Measurements from ENCODE around the gene RBM39.
"Not testable (repeated sequence)": the region's sequence is repeated elsewhere in the genome, so short reads cannot be mapped to it uniquely, and the experiment has no call there.

The RBM39 gene

DNA sequence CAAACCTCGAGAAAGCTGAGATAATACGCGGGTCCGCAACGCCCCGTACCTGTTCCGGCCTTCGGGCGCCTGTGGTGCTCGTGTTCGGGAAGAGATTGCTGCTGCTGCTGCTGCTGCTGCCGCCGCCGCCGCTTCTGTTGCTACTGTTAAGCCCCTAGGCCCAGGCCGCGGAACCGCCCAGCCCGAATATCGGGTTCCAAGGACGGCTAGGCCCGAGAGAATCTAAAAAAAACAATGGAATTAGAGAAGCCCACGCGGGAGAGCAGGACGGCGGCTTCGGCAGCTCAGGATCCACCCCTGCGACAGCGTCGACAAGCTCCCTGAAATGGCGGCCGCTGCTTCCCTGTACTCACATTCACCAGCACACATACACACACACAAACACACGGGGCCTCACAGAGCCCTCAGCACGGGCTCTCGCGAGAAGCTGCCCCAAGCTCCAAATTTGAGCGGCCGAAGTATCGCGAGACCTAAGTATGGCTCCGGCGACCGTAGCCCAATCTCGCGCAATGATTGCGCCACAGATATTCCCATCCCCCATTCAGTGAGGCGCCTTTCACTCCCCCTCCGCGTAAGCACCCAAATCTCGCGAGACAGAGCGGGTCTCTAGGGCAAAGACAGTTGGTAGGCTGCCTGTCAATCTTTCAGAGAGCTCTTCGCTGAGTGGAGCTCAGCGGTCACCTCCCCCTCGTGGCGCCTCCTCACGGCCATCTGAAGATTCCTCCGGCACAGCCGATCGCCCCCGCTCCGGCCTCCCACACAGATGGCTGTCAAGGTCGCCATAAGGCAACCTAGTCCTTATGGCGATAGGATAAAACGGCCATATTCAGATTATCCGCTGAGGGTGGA, at the start of gene RBM39:
RBM39 (minus strand) TSS at position 369 of the 849 bp plus-strand sequence. CDS start 1,386 bp downstream, outside the sequence.
- peak; percentile 98 for DNase-seq (ENCODE audit: low read depth)

DNA sequence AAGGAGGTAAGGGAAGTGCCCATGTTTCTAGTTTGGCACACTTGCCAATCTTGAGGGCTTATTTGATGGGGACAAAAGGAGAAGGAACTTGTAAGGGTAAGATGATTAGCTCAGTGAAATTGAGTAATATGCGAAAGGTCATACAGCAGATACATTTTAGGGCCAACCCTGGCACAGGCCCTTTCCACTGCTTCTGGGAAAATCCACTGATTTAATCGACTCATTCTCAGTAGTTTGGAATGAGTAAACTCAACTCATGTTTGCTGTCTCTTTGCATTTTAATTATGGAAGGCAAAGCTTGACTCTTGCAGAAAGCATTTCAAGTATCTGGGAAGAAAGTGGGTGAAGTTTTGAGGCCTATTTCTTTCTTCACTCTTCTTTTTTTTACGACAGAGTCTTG, 49.8 kb upstream of the RBM39 start:
- no peak for DNase-seq (ENCODE audit: low read depth)

DNA sequence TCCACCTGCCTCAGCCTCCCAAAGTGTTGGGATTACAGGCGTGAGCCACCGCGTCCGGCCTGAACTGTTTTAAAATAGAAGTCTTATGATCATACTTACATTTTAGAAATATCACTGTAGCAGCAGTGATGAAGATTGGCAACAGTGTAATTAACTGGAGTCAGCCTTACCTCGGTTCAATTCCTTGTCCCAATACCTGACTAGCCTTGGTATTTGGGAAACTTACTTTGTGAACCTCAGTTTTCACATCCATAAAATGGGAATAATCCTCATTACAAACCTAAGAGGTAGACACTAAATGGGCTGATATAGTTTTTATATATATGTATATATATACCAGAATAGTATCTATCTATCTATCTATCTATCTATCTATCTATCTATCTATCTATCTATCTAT, 49.0 kb upstream of the RBM39 start:
- DNase-seq (ENCODE audit: low read depth) = no peak

- no peak for DNase-seq (ENCODE audit: low read depth)
These were observed 46.7 kb upstream of the RBM39 start for GRCh38 chr20:35788796-35789195.

DNA sequence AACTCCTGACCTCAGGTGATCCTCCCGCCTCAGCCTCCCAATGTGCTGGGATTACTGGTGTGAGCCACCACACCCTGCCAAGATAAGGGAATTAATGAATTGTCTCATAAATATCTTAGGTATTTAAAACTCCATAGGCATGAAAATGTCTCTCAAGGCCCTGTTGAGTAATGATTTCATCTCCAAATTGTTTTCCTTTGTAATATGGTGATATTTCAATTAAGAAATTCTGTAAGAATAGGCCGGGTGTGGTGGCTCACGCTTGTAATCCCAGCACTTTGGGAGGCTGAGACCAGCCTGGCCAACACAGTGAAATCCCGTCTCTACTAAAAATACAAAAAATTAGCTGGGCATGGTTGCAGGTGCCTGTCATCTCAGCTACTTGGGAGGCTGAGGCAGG, 43.5 kb upstream of the RBM39 start:
- not testable (repeated sequence) for DNase-seq (ENCODE audit: low read depth)

- DNase-seq (ENCODE audit: low read depth) = not testable (repeated sequence)
These were observed 41.8 kb upstream of the RBM39 start for GRCh38 chr20:35783811-35784210.

DNA sequence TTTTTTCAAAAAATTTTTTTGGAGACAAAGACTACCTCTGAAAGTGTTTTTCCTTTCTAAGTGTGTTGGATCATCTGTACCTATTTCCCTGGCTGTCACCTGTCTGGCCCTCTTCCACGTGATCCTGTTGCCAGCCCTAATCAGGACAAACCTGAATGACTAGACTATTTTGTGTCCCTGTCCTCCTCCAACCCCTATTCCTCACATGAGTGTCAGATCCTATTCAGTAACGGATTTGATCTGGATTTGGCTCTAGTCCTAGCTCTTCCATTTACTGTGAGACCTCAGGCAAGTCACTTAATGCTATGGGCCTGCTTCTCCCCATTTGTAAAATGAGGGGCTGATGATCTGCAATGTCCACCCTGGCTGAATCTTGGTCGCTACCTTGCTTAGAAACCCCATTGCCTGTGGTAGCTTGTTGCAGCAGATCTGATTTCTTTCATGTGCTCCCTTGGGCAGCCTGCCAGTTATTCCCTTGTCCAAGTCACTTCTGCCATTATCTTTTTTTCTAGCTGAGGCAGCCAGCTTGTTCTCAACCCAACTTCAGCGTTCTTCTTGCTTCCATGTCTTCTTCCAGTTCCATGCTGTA, 34.5 kb upstream of the RBM39 start:
- no peak for DNase-seq (ENCODE audit: low read depth)

- DNase-seq (ENCODE audit: low read depth) = no peak
These were observed 32.3 kb upstream of the RBM39 start for GRCh38 chr20:35774391-35774790.

DNA sequence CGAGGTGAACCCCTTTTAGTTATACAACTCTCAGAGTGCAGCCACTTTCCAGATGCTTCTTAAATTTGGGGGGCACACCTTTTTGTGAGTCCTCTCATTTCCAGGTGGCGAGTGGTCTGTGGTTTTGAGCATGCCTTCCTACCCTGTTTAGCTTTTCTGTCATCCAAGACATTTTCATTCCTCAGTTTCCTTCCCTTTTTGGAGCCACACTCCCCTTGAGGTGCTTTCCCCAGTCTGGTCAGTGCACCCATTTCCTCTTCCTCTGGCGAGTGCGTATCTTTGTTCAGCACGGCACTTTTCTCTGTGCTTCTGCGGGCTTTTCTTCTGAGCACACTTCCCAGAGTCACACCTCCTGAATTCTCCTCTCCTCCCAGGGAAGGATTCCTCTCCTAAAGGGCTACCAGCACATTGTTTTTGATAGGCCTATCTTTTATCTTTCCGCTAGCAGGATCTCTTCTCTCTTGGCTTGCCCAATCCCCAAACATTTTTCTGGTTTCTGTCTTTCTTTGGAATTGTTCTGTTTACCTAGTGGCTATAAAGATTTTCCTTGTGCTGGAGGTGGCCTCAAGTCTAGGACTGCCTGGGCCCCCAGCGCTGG, 31.2 kb upstream of the RBM39 start:
- DNase-seq (ENCODE audit: low read depth) = no peak

DNA sequence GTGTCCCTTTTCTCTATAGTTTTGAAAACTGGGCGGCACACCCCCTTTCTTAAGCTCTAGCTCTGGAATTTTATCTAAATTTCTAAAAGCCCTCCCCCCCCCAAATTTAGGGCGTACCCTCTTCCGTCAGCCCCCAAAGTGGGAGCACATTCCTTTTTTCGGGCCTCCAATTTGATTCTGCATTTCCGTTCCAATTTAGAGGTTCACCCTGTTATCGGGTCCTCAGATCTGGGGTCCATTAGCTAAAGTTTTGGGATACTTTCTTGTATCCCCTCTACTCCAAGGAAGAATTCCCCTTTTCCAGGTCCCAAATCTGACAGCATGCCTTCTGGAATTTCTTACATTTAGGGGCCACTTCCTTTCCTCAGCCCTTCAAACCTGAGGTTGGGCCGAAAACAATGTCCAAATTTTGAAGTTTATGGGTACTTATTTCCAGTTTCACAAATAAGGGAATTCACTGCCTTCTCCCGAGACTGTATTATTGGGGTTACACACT, 30.6 kb upstream of the RBM39 start:
- DNase-seq (ENCODE audit: low read depth) = no peak

DNA sequence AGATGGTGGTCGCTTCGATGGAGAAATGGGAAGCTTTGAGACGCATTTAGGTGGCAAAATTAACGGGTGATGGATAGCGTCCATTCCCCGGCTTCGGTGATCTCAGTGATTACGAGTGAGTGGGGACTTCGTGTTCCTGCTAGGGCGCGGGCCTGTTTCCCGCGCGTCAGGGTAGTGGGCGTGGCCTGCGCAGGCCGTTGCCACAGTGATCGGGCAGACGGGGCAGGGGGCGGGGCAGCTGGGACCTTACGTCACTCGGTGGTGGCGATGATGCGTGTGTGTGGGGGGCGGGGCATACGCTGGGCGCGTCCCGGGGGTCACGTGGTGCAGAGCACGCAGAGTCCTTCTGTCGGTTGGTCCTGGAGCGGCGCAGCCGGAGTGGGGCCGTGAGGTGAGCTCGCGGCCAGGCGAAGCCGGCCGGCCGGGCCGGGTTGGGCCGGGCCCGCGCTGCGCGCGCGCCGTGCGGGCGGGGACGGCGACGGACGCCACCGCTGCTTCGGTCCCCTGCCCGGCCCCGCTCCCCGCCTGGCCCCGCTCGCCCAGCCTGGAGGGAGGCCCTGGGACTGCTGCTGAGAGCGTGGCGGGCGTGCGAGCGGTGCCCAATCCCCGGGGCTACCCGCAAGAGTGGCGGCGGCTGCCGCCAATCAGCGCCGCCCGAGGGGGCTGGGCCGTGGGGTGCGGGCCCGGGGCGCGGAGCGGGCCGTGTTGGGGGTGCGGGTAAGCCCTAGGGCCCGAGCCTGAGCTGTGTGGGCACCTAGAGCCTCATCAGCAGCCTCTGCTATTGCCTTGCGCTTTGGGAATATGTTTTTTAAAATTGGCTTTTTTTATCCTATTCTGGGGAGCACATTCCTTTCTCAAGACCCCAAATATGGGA, 29.9 kb upstream of the RBM39 start, which contains the start of gene PHF20:
PHF20 (plus strand) TSS at position 327 of the 874 bp plus-strand sequence. CDS start 29,508 bp downstream, outside the sequence.
- DNase-seq (ENCODE audit: low read depth) = peak; percentile 100

GRCh38 chr20:35771367-35771688, 29.3 kb upstream of the RBM39 start:
- DNase-seq (ENCODE audit: low read depth) = no peak

GRCh38 chr20:35768731-35769664, 26.9 kb upstream of the RBM39 start:
- DNase-seq (ENCODE audit: low read depth) = no peak

DNA sequence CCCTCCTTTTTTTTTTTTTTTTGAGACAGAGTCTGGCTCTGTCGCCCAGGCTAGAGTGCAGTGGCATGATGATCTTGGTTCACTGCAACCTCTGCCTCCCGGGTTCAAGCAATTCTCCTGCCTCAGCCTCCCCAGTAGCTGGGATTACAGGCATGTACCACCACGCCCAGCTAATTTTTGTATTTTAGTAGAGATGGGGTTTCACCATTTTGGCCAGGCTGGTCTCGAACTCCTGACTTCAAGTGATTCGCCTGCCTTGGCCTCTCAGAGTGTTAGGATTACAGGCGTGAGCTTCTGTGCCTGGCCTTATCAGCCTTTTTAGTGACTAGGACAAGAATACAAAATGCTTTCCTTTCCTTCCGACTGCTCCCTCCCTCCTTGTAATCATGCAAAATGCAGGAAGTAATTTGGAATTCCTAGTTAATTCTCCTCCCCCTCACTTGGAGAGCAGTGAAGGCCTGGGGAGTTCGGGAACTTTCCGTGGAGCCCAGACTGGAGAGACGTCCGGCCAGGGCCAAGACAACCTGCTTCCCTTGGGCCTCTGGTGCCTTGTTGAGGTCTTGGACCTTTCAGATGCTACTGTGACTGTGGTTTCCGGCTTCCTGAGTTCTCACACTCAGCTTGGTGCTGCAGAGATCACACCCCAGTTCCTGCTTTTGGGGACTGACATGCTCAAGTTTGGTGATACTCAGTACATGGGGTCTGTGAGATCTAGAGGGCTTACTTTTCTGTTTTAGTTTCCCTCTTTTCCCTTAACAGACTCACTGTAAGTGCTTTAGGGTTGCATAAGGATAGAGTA, 25.8 kb upstream of the RBM39 start:
- peak; percentile 47 for DNase-seq (ENCODE audit: low read depth)

- DNase-seq (ENCODE audit: low read depth) = no peak
These were observed 24.8 kb upstream of the RBM39 start for GRCh38 chr20:35766843-35767242.

GRCh38 chr20:35764936-35765335, 22.9 kb upstream of the RBM39 start:
- not testable (repeated sequence) for DNase-seq (ENCODE audit: low read depth)

DNA sequence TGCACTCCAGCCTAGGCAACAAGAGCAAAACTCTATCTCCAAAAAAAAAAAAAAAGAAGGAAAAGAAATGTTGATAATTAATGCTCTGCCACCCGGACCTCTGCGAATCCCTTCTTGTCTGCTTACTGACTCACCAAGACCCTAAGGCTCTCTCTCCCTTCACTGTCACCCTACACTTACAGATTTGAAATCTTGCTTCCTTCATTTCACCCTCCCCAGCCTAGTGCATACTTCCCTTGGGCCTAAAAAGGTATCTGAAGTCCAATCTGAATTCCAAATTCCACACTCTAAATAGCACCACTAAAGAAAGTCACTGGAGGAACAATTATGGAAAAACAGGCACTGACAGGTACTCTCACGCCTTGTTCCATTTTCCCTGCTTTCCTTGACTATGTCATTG, 20.4 kb upstream of the RBM39 start:
- DNase-seq (ENCODE audit: low read depth) = no peak

GRCh38 chr20:35761548-35761947, 19.5 kb upstream of the RBM39 start:
- not testable (repeated sequence) for DNase-seq (ENCODE audit: low read depth)

DNA sequence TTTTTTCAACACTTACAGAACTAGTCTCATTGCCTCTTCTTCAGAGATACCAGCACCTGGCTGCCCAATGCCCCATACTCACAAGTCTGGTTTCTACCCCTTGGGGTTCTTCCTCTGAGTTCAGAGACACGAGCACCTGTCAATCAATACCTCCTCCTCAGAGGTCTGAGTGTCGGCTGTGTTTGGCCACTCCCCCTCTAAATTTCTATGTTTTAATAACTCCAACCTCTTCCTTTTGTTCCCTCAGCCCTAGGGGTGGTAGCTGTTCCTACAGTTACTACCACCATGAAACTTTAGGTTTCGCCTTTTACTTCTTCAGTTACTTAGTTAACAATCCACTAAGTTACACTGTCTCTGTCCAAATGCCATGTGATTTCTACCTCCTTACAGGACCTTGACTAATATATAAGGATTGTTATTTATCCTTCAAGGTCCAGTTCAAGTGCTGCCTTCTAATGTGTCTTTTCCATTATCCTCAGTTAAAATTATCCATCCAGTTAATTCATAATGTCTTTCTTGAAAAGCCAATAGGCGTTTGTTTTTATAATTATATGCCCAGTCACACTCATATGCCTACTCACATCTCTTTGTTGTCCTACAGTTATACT, 15.1 kb upstream of the RBM39 start:
- DNase-seq (ENCODE audit: low read depth) = no peak

DNA sequence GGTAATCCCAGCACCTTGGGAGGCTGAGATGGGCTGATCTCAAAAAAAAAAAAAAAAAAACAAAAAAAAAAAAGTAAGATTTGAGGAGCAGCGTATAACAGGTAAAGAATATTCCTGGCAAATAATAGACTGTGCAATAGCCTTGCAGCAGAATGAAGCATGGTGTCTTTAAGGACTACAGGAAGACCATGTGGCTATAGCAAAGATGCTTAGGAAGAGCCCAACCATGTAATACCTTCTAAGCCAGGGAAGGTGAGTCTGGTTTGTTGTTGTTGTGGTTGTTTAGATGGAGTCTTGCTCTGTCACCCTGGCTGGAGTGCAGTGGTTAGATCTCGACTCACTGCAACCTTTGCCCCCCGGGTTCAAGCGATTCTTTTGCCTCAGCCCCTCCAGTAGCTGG, 14.3 kb upstream of the RBM39 start:
- DNase-seq (ENCODE audit: low read depth) = no peak

Data from activated gamma-delta T cell treated with anti-CD3 and anti-CD28 coated beads, Interleukin-2, amount 50 U/mL, for 16 hours (primary cell).